LNCaP clone FGC (cell line): ENCODE data around the gene RNPC3.

ENCODE experiments used
- DNase-seq: peaks from one replicate; pipeline ENCODE4 v3.0.0-alpha.2; 2011; ENCODE audit warnings: low read depth
- H3K4me3 ChIP-seq: 2 replicates; pipeline ENCODE4 v1.5.1; 2011; ENCODE audit warnings: mild to moderate bottlenecking, low read depth, low read length, control low read depth
- TF ChIP-seq, protein P1 (sequence below): IDR thresholded peaks from 2 replicates; pipeline ENCODE4 v1.5.1; 2012; ENCODE audit warnings: mild to moderate bottlenecking; ENCODE audit not compliant: control insufficient read depth, insufficient read depth; ENCODE audit errors: extremely low read depth

RNPC3 gene, protein sequence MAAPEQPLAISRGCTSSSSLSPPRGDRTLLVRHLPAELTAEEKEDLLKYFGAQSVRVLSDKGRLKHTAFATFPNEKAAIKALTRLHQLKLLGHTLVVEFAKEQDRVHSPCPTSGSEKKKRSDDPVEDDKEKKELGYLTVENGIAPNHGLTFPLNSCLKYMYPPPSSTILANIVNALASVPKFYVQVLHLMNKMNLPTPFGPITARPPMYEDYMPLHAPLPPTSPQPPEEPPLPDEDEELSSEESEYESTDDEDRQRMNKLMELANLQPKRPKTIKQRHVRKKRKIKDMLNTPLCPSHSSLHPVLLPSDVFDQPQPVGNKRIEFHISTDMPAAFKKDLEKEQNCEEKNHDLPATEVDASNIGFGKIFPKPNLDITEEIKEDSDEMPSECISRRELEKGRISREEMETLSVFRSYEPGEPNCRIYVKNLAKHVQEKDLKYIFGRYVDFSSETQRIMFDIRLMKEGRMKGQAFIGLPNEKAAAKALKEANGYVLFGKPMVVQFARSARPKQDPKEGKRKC

DNA sequence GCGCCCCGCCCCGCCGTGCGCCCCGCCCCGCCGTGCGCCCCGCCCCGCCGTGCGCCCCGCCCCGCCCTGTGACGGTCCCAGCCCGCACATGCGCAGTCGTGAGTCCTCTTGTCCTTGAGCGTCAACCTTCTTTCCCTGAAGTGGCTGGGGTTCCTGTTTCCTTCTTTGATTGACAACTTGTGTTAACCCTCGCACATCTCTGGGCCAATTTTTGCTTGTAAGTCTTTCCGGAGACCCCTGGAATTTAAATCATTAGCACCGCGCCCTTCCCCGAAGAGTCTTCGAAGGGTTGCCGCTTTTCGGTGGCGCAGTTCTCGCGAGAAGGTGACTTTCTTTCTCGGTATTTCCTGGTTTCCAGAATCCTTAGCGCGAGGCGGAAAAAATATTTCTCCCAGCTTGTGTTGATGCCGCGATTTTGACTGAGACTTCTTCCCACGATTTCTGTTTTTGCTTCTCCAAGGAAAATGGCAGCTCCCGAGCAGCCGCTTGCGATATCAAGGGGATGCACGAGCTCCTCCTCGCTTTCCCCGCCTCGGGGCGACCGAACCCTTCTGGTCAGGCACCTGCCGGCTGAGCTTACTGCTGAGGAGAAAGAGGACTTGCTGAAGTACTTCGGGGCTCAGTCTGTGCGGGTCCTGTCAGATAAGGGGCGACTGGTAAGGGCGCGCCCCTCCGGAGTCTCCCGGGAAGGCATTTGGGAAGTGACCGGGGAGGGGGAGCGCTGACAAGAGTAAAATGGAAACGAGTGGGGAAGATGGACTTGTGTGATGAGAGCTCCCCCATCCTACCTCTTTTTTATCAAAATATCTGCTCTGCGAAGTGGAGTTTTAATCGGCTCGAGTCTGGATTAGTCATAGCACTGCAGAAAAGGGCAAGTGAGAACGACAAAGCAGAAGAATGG is at the start of gene RNPC3:
Gene RNPC3, plus strand, starts transcription at position 93 of the 901 bp plus-strand sequence. Its CDS starts 372 bp downstream, at position 465.
- H3K4me3 ChIP-seq: peak within 1 kb of the TSS; percentile 86
- TF ChIP-seq, protein P1, sequence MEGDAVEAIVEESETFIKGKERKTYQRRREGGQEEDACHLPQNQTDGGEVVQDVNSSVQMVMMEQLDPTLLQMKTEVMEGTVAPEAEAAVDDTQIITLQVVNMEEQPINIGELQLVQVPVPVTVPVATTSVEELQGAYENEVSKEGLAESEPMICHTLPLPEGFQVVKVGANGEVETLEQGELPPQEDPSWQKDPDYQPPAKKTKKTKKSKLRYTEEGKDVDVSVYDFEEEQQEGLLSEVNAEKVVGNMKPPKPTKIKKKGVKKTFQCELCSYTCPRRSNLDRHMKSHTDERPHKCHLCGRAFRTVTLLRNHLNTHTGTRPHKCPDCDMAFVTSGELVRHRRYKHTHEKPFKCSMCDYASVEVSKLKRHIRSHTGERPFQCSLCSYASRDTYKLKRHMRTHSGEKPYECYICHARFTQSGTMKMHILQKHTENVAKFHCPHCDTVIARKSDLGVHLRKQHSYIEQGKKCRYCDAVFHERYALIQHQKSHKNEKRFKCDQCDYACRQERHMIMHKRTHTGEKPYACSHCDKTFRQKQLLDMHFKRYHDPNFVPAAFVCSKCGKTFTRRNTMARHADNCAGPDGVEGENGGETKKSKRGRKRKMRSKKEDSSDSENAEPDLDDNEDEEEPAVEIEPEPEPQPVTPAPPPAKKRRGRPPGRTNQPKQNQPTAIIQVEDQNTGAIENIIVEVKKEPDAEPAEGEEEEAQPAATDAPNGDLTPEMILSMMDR: no peak

DNA sequence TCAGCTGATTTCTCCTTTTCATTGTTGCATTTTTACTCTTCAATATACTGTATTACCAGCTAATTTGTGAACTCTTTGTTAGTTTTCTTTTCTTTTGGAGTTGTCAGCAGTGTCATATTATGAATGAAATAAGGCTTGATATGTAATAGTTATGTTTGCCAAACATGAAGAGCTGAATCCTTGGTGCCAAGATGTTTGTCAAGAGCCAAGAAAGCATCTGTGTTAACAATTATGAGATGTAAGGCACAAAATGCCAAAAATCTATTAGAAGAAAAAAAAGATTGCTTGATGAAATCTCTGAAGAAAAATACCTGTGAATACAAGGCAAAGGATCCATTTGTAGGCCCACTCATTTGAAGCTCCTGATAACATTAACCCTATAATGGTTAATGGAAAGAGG is 48.4 kb upstream of the RNPC3 start:
- TF ChIP-seq, protein P1: no peak
- H3K4me3 ChIP-seq: no peak overlapping the region
- no peak for DNase-seq

More for the DNA sequence above, at the start of gene RNPC3:
- peak; percentile 78 for DNase-seq

DNA sequence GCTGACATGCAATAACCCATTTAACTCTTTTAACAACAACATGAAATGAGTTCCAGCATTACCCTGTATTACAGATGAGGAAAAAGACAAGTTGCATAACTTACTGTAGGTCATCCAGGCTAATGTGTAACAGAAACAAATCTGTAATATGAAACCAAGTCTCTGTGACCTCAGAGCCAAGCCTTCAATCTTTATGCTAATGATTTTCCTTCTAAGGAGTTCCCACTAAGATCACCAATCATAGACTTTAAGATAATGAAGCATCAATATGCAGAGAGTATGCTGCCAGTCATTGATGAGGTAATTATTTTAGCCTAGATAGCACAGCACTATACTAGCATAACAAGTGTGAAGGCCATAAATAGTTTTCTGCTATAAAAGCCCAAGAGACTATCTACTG is 35.6 kb upstream of the RNPC3 start:
- TF ChIP-seq, protein P1: no peak
- DNase-seq: no peak
- no peak overlapping the region for H3K4me3 ChIP-seq

DNA sequence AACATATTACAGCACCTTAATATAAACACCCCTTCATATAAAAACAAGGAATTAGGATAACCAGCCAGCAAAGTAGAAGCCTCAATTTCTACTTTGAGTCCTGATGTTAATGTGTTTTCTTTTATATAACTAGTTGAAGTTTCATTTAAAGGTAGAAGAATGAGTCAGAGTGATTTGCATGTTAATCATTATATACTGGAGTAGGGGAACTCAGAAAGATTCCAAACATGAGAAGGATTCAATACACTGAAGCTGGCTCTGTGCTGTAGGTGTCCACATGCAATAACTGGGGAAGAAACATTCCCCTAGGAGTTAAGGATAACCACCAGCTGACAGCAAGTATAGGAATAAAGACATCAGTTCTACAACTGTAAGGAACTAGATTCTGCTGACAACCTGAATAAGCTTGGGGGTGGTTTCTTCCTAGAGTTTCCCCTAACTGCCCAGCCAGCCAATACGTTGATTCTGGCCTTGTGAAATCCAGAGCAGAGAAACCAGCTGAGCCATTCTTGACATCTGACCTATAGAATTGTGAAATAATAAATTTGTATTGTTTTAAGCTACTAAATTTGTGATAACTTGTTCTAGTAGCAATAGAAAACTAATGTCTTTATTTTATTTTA is 33.4 kb upstream of the RNPC3 start:
- TF ChIP-seq, protein P1: no peak
- H3K4me3 ChIP-seq: no peak overlapping the region
- DNase-seq: no peak

DNA sequence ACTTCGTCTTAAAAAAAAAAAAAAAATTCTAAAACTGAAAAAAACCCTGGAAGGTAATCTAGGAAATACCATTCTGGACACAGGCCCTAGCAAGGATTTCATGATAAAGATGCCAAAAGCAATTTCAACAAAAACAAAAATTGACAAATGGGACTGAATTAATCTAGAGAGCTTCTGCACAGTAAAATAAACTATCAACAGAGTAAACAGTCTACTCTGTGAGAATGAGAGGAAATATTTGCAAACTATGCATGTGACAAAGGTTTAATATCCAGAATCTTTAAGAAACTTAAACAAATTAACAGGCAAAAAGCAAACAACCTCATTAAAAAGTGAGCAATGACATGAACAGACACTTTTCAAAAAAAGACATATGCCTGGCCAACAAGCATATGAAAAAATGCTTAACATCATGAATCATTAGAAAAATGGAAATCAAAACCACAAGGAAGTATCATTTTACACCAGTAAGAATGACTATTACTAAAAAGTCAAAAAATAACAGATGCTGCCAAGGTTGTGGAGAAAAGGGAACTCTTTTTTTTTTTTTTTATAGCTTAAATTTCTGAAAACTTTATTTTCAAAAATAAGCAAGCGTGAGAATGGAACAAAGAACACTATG is 29.4 kb upstream of the RNPC3 start:
- DNase-seq: peak; percentile 6
- TF ChIP-seq, protein P1: no peak
- H3K4me3 ChIP-seq: no peak overlapping the region

DNA sequence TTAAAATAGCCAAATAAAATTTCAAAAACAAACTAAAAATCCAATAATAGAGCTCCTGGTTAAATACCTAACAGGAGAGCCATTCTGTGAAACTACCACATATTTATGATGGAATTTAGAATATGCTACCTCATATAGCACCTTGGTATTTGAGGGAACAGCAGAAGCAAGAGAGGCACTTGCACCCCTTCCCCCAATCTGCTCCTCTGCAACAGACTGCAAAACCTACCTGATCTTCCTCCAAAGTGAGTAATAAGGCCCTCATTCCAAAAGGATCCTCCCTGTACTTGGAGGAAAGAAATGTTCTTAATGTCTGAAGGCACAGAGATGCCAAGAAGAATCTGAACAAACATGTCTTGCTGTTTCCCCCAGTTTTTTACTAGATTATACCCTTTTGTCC is 28.1 kb upstream of the RNPC3 start:
- H3K4me3 ChIP-seq: no peak overlapping the region
- TF ChIP-seq, protein P1: no peak

More for the DNA sequence above, 28.1 kb upstream of the RNPC3 start:
- no peak for DNase-seq
